MCF 10A (cell line): ENCODE data around the gene RPH3AL. TPM values are rescaled to one million over a fixed set of nuclear protein-coding genes. Genes with fewer than 3 reads are reported as not detected.
"Not testable (repeated sequence)": the region's sequence is repeated elsewhere in the genome, so short reads cannot be mapped to it uniquely, and the experiment has no call there.

Experiments used
- BruUV-seq: library from RNA; stranded (reverse); fragments of 400-500 nt; replicated peaks from 2 replicates; lab custom pipeline; 2021; lab: Mats Ljungman, UMichigan
- CTCF ChIA-PET: fragments of 300-600 bp; sonication (Branson Sonifier 250); formaldehyde crosslinking; extraction: SDS; loops from one replicate; lab custom pipeline; 2021; ENCODE audit warnings: antibody characterized with exemption, inconsistent platforms; lab: Yijun Ruan, JAX
- POLR2A ChIA-PET: fragments of 300-600, 350-650 bp; sonication (Branson Sonifier 250); formaldehyde crosslinking; extraction: SDS; loops from one replicate; lab custom pipeline; 2020; ENCODE audit warnings: antibody characterized with exemption, inconsistent platforms; lab: Yijun Ruan, JAX
- DNase-seq: peaks from one replicate; pipeline ENCODE4 v3.0.0-alpha.2; 2018; ENCODE audit not compliant: unreplicated experiment
- H3K27ac Mint-ChIP-seq: one replicate; pipeline ENCODE4 v1.8.0; 2022; ENCODE audit warnings: mild to moderate bottlenecking, low read depth, mixed read lengths; ENCODE audit not compliant: unreplicated experiment
- H3K27me3 Mint-ChIP-seq: one replicate; pipeline ENCODE4 v1.8.0; 2022; ENCODE audit warnings: mixed read lengths; ENCODE audit not compliant: insufficient read depth, unreplicated experiment
- H3K36me3 Mint-ChIP-seq: one replicate; pipeline ENCODE4 v1.8.0; 2022; ENCODE audit warnings: mild to moderate bottlenecking, moderate library complexity, mixed read lengths; ENCODE audit not compliant: insufficient read depth, unreplicated experiment
- H3K4me1 Mint-ChIP-seq: one replicate; pipeline ENCODE4 v1.8.0; 2022; ENCODE audit warnings: mixed read lengths; ENCODE audit not compliant: insufficient read depth, unreplicated experiment
- H3K4me3 Mint-ChIP-seq: one replicate; pipeline ENCODE4 v1.8.0; 2022; ENCODE audit warnings: mild to moderate bottlenecking, moderate library complexity, mixed read lengths; ENCODE audit not compliant: unreplicated experiment
- H3K9me3 Mint-ChIP-seq: one replicate; pipeline ENCODE4 v1.8.0; 2022; ENCODE audit warnings: mixed read lengths; ENCODE audit not compliant: unreplicated experiment
- CTCF ChIP-seq: fragments of 200-600 bp; IDR thresholded peaks from one replicate; pipeline ENCODE4 v1.8.0; 2022; ENCODE audit warnings: antibody characterized with exemption, mild to moderate bottlenecking; ENCODE audit not compliant: unreplicated experiment
- intact Hi-C: fragments of 100-400 bp; cut with micrococcal nuclease; formaldehyde crosslinking; loops from 2 replicates; pipeline ENCODE4 v1.14.1; 2022
- total RNA-seq: library from RNA; stranded (reverse); gene quantifications from 2 replicates; pipeline ENCODE4 v1.2.3, GENCODE V29; 2022

The RPH3AL gene
- total RNA-seq, 1 experiment from 2014 or later: 0.89 TPM

GRCh38 chr17:205817-206216 is 146.8 kb downstream of the RPH3AL start:
- Mint-ChIP-seq H3K9me3 (peaks cover 15% of the 10 kb centered on the region), H3K4me3 (no peak overlapping the region), H3K4me1 (peaks cover 4% of the 10 kb centered on the region), H3K27ac (no peak overlapping the region), H3K36me3 (no peaks in the 10 kb centered on the region), H3K27me3 (peaks cover 7% of the 10 kb centered on the region)
- POLR2A ChIA-PET: no interaction called here
- intact Hi-C loops: no loop called here
- CTCF ChIA-PET: interaction anchor here (0.6 to 0.7 kb wide), 2 partner anchors 10 to 181 kb away, joined by 3 to 4 read pairs; no protein-coding TSS in a partner anchor
- no TSS peak for BruUV-seq
- no peak for TF ChIP-seq CTCF
- DNase-seq: no peak

- intact Hi-C loops: no loop called here
- DNase-seq: no peak
- peaks cover 8% of the 10 kb centered on the region for H3K4me1 Mint-ChIP-seq
- no peak overlapping the region for H3K4me3 Mint-ChIP-seq
- ChIA-PET POLR2A (interaction anchor here (0.6 kb wide), 1 partner anchor 34 kb away, joined by 5 read pairs; no protein-coding TSS in a partner anchor), CTCF (interaction anchor here (0.6 kb wide), 1 partner anchor 181 kb away, joined by 3 read pairs; no protein-coding TSS in a partner anchor)
- H3K9me3 Mint-ChIP-seq: peaks cover 15% of the 10 kb centered on the region
- peaks cover under 1% of the 10 kb centered on the region for H3K27me3 Mint-ChIP-seq
- H3K27ac Mint-ChIP-seq: no peak overlapping the region
- TF ChIP-seq CTCF: no peak
- no TSS peak for BruUV-seq
- no peaks in the 10 kb centered on the region for H3K36me3 Mint-ChIP-seq
These were observed 147.4 kb downstream of the RPH3AL start for GRCh38 chr17:205148-205669.

GRCh38 chr17:204427-205147 is 148.0 kb downstream of the RPH3AL start:
- CTCF ChIA-PET: no interaction called here
- POLR2A ChIA-PET: interaction anchor here (0.6 kb wide), 1 partner anchor 35 kb away, joined by 5 read pairs; no protein-coding TSS in a partner anchor
- intact Hi-C loops: no loop called here
- no peak overlapping the region for H3K27ac Mint-ChIP-seq
- peaks cover 15% of the 10 kb centered on the region for H3K9me3 Mint-ChIP-seq
- DNase-seq: no peak
- no peak for TF ChIP-seq CTCF
- H3K27me3 Mint-ChIP-seq: no peaks in the 10 kb centered on the region
- no TSS peak for BruUV-seq
- H3K4me1 Mint-ChIP-seq: peaks cover 11% of the 10 kb centered on the region
- H3K4me3 Mint-ChIP-seq: no peak overlapping the region
- H3K36me3 Mint-ChIP-seq: no peaks in the 10 kb centered on the region

GRCh38 chr17:202501-202951 is 150.1 kb downstream of the RPH3AL start:
- Mint-ChIP-seq H3K36me3 (no peaks in the 10 kb centered on the region), H3K4me1 (peaks cover 7% of the 10 kb centered on the region), H3K27me3 (no peaks in the 10 kb centered on the region), H3K4me3 (no peak overlapping the region), H3K27ac (no peak overlapping the region), H3K9me3 (peaks cover 8% of the 10 kb centered on the region)
- ChIA-PET CTCF (no interaction called here), POLR2A (interaction anchor here (0.7 kb wide), 1 partner anchor 14 kb away, joined by 3 read pairs; no protein-coding TSS in a partner anchor)
- no peak for TF ChIP-seq CTCF
- intact Hi-C loops: no loop called here
- BruUV-seq: no TSS peak
- DNase-seq: no peak

GRCh38 chr17:201736-202135 is 150.9 kb downstream of the RPH3AL start:
- POLR2A ChIA-PET, H3K4me1 Mint-ChIP-seq, intact Hi-C loops, BruUV-seq, H3K9me3 Mint-ChIP-seq, H3K36me3 Mint-ChIP-seq, DNase-seq, H3K4me3 Mint-ChIP-seq, H3K27me3 Mint-ChIP-seq, H3K27ac Mint-ChIP-seq, CTCF ChIA-PET: not testable (repeated sequence)

GRCh38 chr17:201257-201656 is 151.3 kb downstream of the RPH3AL start:
- CTCF ChIA-PET, H3K4me3 Mint-ChIP-seq, POLR2A ChIA-PET, H3K4me1 Mint-ChIP-seq, H3K27me3 Mint-ChIP-seq, H3K27ac Mint-ChIP-seq, H3K36me3 Mint-ChIP-seq, DNase-seq, intact Hi-C loops, BruUV-seq, H3K9me3 Mint-ChIP-seq: not testable (repeated sequence)
